ENCODE results near the gene SLC35F1.

GRCh38 chr6:117870486-117871242 lies 36.4 kb upstream of the SLC35F1 start:
- TF ChIP-seq ZNF274 (IDR thresholded peaks at IDR 0.05; ENCODE audit: low read depth, low read length) (no peak), YY1 (IDR thresholded peaks at IDR 0.05; ENCODE audit: insufficient read depth, insufficient read length) (no peak), SUZ12 (IDR thresholded peaks at IDR 0.05; ENCODE audit: extremely low read depth, insufficient read depth, insufficient read length) (no peak)
